ENCODE measurements around the gene GSS. TPM values are rescaled to one million over a fixed set of nuclear protein-coding genes. Genes with fewer than 3 reads are reported as not detected.
"Not testable (repeated sequence)": the region's sequence is repeated elsewhere in the genome, so short reads cannot be mapped to it uniquely, and the experiment has no call there.

GSS gene
- total RNA-seq, 1 experiment from 2014 or later: 83.6 TPM

DNA sequence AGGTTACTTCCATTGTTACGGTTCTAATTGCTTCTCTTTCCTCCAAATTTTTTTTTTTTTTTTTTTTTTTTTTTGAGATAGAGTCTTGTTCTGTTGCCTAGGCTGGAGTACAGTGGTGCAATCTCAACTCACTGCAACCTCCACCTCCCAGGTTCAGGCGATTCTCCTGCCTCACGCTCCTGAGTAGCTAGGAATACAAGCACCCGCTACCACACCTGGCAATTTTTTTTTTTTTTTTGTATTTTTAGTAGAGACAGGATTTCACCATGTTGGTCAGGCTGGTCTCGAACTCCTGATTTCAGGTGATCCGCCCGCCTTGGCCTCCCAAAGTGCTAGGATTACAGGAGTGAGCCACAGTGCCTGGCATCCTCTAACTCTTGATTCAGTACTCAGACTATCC is 74.6 kb downstream of the GSS start:
- H4K20me1 ChIP-seq (ENCODE audit: insufficient read depth); H3K79me2 ChIP-seq (ENCODE audit: insufficient read depth, low read length); H3K9me2 ChIP-seq (ENCODE audit: insufficient read depth); H3K9ac ChIP-seq (ENCODE audit: low read length); H3K4me3 ChIP-seq (replicated peaks in 1 of 2; ENCODE audit: low read depth in 1 of 2, low read length in 2 of 2); DNase-seq (ENCODE audit: low read depth, low spot score); H3K36me3 ChIP-seq (ENCODE audit: control insufficient read depth in 1 of 2, insufficient read depth in 2 of 2, low read length in 2 of 2); H3K4me2 ChIP-seq (ENCODE audit: low read length); H3K4me1 ChIP-seq (ENCODE audit: control insufficient read depth in 1 of 2, insufficient read depth in 2 of 2, low read length in 2 of 2); H3K27me3 ChIP-seq (ENCODE audit: insufficient read depth, low read length); H3K27ac ChIP-seq (ENCODE audit: low read depth, low read length); H3K9me3 ChIP-seq (ENCODE audit: control insufficient read depth in 1 of 2, insufficient read depth in 1 of 2, low read depth in 1 of 2, low read length in 2 of 2); ATAC-seq; intact Hi-C loops (cut with micrococcal nuclease); BruUV-seq (replicated peaks); H2AFZ ChIP-seq (ENCODE audit: low read depth, low read length, poor library complexity, severe bottlenecking): not testable (repeated sequence)
- ChIA-PET POLR2A (interaction anchor here (0.6 to 0.7 kb wide), 3 partner anchors 15 to 26 kb away, joined by 3 to 5 read pairs (median 3); no protein-coding TSS in a partner anchor), CTCF (interaction anchor here (0.7 to 1.5 kb wide), 2 partner anchors 215 to 289 kb away, joined by 3 to 6 read pairs; no protein-coding TSS in a partner anchor), RAD21 (ENCODE audit: low non-redundant PET in 1 of 2, low total read pairs in 2 of 2, uncharacterized antibody in 2 of 2, unreplicated experiment in 2 of 2) (interaction anchor here in 1 of 2 experiments (1.0 kb wide), 1 partner anchor 11 kb away, joined by 3 read pairs; no protein-coding TSS in a partner anchor)

GRCh38 chr20:34880215-34880850 is 75.3 kb downstream of the GSS start:
- no peak for DNase-seq (ENCODE audit: low read depth, low spot score)
- H3K9me3 ChIP-seq (ENCODE audit: control insufficient read depth in 1 of 2, insufficient read depth in 1 of 2, low read depth in 1 of 2, low read length in 2 of 2): no peaks in the 10 kb centered on the region
- no peaks in the 10 kb centered on the region; the same call in 1 of the 2 replicates for H3K79me2 ChIP-seq (ENCODE audit: insufficient read depth, low read length)
- no peak overlapping the region for H2AFZ ChIP-seq (ENCODE audit: low read depth, low read length, poor library complexity, severe bottlenecking)
- no peak overlapping the region for H3K4me3 ChIP-seq (replicated peaks in 1 of 2; ENCODE audit: low read depth in 1 of 2, low read length in 2 of 2)
- H3K27ac ChIP-seq (ENCODE audit: low read depth, low read length): no peak overlapping the region
- H3K27me3 ChIP-seq (ENCODE audit: insufficient read depth, low read length): no peaks in the 10 kb centered on the region
- no peak overlapping the region for H3K4me2 ChIP-seq (ENCODE audit: low read length)
- no peaks in the 10 kb centered on the region for H4K20me1 ChIP-seq (ENCODE audit: insufficient read depth)
- intact Hi-C loops (cut with micrococcal nuclease): no loop called here
- no peaks in the 10 kb centered on the region for H3K9me2 ChIP-seq (ENCODE audit: insufficient read depth)
- H3K36me3 ChIP-seq (ENCODE audit: control insufficient read depth in 1 of 2, insufficient read depth in 2 of 2, low read length in 2 of 2): peaks cover 0 to 7% of the 10 kb centered on the region in 2 experiments; a peak in 1 of 4 replicates
- POLR2A ChIA-PET: interaction anchor here (0.6 to 0.8 kb wide), 4 partner anchors 11 to 25 kb away, joined by 3 to 5 read pairs (median 3); no protein-coding TSS in a partner anchor
- no TSS peak for BruUV-seq (replicated peaks)
- H3K9ac ChIP-seq (ENCODE audit: low read length): no peak overlapping the region
- RAD21 ChIA-PET (ENCODE audit: low non-redundant PET in 1 of 2, low total read pairs in 2 of 2, uncharacterized antibody in 2 of 2, unreplicated experiment in 2 of 2): interaction anchor here in 1 of 2 experiments (1.0 kb wide), 1 partner anchor 11 kb away, joined by 3 read pairs; no protein-coding TSS in a partner anchor
- ATAC-seq: no peak
- CTCF ChIA-PET: interaction anchor here (0.7 to 1.5 kb wide), 2 partner anchors 216 to 290 kb away, joined by 3 to 6 read pairs; no protein-coding TSS in a partner anchor
- H3K4me1 ChIP-seq (ENCODE audit: control insufficient read depth in 1 of 2, insufficient read depth in 2 of 2, low read length in 2 of 2): peaks cover 8 to 16% of the 10 kb centered on the region in 2 experiments
- no peak for TF ChIP-seq SIN3A (IDR thresholded peaks at IDR 0.05; ENCODE audit: low read depth)
- TF ChIP-seq ZFX (IDR thresholded peaks at IDR 0.05): no peak
- no peak for TF ChIP-seq SP1 (IDR thresholded peaks at IDR 0.05; ENCODE audit: low read depth)
- TF ChIP-seq RAD21 (IDR thresholded peaks at IDR 0.05; ENCODE audit: low read depth): no peak
- no peak for TF ChIP-seq CEBPB (IDR thresholded peaks at IDR 0.05; ENCODE audit: low read depth)
- no peak for TF ChIP-seq CBX3 (IDR thresholded peaks at IDR 0.05; ENCODE audit: low read depth)
- TF ChIP-seq, protein P1, sequence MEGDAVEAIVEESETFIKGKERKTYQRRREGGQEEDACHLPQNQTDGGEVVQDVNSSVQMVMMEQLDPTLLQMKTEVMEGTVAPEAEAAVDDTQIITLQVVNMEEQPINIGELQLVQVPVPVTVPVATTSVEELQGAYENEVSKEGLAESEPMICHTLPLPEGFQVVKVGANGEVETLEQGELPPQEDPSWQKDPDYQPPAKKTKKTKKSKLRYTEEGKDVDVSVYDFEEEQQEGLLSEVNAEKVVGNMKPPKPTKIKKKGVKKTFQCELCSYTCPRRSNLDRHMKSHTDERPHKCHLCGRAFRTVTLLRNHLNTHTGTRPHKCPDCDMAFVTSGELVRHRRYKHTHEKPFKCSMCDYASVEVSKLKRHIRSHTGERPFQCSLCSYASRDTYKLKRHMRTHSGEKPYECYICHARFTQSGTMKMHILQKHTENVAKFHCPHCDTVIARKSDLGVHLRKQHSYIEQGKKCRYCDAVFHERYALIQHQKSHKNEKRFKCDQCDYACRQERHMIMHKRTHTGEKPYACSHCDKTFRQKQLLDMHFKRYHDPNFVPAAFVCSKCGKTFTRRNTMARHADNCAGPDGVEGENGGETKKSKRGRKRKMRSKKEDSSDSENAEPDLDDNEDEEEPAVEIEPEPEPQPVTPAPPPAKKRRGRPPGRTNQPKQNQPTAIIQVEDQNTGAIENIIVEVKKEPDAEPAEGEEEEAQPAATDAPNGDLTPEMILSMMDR (IDR thresholded peaks at IDR 0.05 in 2 of 3, conservative IDR thresholded peaks at IDR 0.05 in 1 of 3; ENCODE audit: borderline replicate concordance in 1 of 3, insufficient read depth in 1 of 3, low read depth in 2 of 3, low read length in 2 of 3): no peak
- no peak for TF ChIP-seq JUND (IDR thresholded peaks at IDR 0.05)
- TF ChIP-seq EGR1 (IDR thresholded peaks at IDR 0.05; ENCODE audit: low read depth): no peak
- no peak for TF ChIP-seq YY1 (IDR thresholded peaks at IDR 0.05; ENCODE audit: extremely low read depth, insufficient replicate concordance, low read depth, low read length)
- TF ChIP-seq EZH2phosphoT487 (IDR thresholded peaks at IDR 0.05; ENCODE audit: borderline replicate concordance): no peak
- TF ChIP-seq ZNF274 (IDR thresholded peaks at IDR 0.05; ENCODE audit: low read depth, low read length): no peak
- TF ChIP-seq ATF3 (IDR thresholded peaks at IDR 0.05): no peak
- TF ChIP-seq ELF1 (IDR thresholded peaks at IDR 0.05; ENCODE audit: borderline replicate concordance, low read depth): no peak
- TF ChIP-seq EZH2 (IDR thresholded peaks at IDR 0.05): no peak
- TF ChIP-seq FOSL1 (IDR thresholded peaks at IDR 0.05; ENCODE audit: low read depth): no peak

All from HCT116 (cell line).